HG02798 (cell line): ENCODE results near the gene ERGIC1.

Experiments used
- ATAC-seq: cut with Tn5 transposase; IDR thresholded peaks from one replicate; pipeline ENCODE4 v1.9.1; 2021; ENCODE audit warnings: mild to moderate bottlenecking; ENCODE audit not compliant: unreplicated experiment, poor library complexity

Gene ERGIC1

DNA sequence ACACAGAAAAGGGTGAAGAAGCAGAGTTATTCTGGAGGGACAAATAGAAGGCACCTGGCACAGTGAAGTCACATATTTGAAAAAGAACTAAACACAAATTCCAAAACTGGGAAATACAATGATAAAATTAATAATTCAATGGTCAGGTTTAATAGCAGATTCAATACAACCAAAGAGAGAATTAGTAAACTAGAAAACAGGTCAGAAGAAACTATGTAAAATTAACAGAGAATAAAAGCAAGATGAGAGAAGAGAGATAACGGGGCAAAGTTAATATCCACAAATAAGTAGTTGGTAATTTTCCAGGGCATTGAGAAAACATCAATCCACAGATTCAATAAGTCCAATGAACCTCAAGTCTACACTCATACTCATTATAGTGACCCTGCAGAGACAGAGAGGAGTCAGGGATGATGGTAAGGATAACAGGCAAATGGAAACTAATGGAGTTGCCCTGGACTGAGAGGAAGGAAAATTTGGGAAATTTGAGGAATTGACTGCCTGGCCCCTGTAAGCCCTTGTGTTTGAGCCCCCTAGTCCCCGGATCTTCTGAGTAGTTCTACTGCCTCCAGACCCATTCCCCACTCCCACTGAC lies 8.3 kb upstream of the ERGIC1 start:
- no peak for ATAC-seq

DNA sequence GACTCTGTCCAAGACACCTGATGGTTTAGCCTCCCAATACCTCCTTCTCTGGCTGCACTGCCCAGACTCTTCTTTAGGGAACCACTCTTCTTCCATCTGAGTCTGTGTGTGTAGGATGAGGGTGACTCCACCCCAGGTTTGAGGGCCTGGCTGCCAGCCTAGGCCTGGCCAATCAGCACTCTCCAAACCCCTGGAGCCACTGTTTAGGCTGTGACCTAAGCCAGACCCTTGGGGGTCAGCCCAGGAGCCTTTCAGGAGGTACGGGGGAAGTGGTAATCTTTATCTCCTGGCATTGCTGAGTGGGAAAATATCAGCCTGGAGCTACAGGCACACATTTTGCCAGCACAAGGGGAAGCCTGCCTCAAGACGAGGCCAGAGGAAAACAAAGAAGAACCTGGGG lies 6.2 kb upstream of the ERGIC1 start:
- ATAC-seq, result no peak

DNA sequence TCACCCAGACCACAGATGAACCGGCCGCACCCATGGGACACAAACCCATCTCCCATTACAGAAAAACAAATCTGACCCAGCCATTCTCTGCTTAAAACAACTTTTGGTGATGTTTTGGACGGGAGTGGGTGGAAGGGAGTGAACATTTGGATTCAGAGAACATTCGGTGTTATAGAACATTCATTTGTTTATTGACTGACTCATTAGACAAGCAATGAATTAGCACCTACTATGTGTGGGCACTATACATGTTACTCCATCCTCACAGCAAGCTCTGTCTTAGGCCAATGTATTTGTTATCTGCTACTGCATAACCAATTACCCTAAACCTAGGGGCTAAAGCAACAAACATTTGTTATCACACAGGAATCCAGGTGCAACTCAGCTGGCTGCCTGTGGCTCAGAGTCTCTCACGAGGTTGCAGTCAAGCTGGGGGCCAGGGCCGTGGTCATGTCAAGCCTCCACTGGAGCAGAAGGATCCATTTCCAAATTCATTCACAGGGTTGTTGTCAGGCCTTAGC lies 5.1 kb upstream of the ERGIC1 start:
- no peak for ATAC-seq

DNA sequence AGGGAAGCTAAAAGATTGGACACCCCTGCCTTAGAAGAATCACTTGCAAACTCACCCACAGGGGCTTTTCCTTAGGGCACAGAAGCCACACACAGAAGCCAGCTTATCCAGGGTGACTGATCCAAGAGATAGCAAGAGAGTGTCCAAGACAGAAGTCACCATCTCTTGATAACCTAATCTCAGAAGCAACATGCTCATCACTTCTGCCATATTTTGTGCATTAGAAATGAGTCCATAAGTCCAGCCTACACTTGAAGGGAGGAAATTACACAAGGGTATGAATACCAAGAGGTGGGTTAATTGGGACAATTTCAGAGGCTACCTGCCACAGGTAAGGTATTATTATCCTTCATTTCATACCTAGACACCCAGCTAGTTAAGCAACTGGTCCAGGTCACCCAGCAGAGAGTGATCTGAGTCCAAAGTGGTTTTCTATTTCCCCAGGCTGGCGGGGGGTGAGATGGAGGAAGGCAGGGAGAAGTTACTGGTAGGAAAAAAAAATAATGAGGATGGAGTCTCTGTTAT lies 3.7 kb upstream of the ERGIC1 start:
- ATAC-seq, result no peak

DNA sequence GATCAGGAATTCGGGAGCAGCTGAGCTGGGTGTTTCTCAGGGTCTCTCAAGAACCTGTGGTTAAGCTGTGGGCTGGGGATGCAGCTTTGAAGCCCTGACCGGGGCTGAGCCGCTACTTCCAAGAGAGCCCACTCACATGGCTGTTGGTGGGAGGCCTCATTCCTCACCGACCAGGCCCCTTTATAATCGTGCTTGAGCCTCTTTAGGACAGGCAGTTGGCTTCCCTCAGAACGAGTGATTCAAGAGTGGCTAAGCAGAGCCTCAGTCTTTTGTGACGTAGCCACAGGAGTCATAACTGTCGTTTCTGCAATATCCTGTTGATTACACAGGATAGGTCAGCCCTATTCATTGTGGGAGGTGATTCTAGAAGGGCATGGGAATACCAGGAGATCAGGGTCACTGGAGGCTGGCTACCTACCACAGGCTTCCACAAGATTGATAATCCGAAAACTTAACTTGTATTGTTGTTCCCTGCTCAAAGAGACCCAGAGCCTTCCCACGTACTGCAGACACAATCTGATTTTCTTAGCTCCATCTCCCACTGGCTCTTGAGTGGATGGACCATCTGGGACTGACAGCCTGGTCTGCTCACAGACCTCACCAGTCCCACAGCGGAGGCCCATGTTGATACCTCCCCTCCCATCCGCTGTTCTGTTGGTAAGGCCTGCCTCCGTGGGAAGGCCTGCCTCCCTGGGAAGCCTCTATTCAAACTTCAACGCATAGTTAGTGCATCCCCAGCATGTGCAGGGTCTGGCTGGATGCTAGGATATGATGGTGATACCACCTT lies 3.0 kb upstream of the ERGIC1 start:
- ATAC-seq, result no peak

DNA sequence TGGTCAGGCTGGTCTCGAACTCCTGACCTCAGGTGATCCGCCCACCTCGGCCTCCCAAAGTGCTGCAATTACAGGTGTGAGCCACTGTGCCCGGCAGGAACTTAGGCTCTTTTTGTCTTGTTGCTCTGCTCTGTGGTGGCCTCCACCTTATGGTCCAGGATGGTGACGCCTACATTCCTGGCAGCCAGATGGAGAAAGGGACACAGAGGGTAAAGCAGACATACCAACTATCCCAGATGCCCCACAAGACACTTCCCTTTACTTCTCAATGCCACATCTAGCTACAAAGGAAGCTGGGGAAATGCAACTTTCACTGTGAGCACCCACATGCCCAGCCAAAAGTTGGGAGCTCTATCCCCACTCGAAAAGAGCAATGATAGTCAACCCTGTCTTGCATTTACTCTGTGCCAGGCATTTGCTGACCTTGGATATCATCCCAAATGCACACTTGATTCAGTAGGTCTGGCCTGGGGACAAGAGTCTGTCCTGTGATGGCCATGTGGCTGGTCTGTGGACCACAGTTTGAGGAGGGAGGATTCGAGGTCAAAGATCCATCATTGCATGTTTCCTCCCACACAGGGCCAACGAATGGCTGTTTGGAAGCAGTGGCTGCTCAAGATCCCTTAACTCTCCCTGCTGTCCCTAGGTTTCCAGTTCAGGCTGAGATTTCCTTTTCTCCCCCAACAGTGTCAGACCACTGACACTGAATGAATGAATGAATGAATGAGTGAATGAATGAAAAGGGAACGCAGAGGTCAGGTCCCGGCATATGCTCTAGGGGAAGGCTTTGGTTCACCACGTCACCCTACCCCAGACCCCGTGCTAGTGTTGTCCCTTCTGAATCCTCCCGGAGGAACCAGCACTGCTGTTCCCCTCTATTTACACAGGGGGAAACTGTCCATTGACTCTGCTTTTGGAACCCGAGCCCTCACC lies 1.4 kb upstream of the ERGIC1 start:
- no peak for ATAC-seq

DNA sequence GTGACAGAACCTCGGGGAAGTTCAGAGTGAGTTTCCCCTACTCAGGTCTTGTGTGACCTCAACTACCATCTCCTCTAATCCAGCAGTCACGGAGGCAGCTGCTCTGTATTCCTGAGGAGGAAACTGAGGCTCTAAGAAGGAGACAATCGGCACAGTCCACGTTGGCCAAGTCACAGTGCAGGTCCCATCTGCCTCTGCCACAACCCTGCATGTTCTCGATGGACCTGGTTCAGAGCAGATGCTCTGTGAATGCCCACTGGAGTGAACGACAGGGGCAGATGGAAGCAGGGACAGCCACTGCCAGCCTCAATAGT lies 722 bp upstream of the ERGIC1 start:
- no peak for ATAC-seq

DNA sequence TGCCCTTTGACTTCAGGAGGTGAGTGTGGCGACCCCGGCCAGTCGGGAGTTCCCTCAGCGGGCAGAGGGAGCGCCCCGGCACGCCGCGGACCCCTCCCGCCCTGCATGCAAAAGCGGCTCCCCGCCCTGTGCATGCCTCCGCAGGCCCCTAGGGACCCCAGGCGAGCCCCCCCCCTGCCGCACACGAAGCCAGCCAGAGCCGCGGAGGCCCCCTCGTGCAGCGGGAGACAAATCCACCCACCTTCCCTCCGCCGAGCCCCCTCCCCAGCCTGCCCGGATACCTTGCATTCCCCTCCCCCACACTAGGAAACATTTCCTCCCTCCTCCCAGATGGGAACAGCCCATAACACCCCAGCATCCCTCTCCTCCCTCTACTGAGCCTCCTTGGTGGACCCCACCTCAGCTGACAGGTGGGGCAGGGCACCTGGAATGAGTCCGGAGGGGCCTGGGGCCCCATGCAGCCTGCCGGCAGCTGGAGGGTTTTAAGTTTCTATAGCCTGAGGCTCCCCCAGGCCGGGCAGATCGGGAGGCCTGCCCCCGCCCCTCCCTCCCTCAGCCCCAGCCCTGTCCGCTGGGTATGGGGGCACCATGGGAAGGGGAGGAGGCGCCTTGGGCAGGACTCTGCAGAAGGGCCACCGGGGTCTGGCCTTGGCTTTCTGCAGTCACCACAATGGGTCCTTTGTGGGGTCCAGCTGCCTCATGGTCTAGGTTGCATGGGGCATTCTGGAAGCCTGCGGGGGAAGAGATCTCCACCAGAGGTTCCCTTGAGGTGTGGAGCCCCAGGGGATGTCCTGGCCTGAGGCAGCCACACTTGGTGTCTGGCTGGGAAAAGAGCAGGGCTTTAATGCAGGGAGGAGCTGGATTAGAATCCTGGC lies 601 bp downstream of the ERGIC1 start:
- no peak for ATAC-seq

DNA sequence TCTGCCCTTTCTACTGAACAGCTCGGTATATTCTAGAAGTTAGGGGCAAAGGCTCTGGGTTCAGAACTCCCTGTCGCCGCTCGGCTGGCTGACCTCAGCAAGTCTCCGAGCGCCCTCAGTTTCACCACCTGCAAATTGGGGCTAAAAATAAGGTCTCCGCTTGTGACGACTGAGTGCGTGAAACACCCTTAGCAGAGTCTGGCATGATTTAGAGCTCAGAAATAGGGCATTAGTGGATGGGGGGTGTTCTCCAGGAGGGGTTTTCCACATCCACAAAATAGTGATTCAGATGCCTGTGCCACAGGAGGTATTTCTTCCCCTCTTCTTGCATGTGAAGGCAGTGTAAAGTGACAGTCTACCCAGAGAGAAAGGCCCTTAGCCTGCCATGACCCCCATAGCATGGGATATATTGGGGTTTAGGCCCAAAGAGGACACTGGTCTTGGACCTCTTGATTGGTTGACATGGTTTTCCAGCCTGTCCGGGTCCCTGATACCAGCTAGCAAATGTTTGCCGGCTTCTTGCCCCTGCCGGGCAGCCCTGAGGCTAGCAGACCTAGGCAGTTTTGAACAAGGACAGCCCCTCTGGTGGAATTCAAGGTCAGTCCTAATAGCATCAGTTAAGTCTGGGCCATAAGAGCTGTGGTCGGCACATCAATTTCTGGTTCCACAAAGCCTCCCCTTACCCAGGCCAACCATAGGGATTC lies 1.4 kb downstream of the ERGIC1 start:
- no peak for ATAC-seq

DNA sequence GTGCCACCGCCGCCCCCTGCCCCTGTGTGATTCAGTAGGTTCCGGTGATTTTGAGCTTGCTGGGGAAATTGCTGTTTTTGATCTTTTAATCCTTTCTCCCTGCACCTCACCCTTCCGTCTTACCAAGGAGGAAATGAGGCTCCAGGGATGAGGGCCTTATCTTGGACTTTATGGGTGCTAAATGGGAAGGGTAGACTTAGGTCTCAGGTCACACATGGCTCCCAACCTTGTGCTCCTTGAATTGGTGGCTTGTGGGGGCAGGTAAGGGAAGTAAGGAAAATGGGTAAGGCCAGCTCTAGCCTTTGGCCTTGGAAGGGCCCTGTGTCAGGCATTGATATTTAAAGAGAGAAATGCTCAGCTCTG lies 1.9 kb downstream of the ERGIC1 start:
- no peak for ATAC-seq

DNA sequence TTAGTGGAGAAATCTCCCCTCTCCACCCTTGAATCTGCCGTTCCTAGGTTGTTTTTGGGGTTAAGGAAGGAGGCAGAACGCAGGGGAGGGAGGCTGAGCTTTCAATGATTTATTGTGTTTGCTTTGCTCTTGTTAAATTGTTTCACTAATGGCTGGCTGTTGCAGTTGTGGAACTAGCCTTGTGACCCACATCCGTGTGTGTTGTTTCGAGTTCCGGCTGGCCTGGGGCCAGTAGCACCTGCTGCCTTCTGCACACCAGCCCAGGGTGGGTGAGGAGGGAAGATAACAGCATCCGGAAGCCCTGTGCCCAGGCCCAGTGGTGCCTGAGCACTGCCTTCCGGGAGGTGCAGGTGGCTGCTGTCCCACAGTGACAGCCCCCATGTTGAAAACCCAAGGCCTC lies 3.6 kb downstream of the ERGIC1 start:
- ATAC-seq, result peak; percentile 79

DNA sequence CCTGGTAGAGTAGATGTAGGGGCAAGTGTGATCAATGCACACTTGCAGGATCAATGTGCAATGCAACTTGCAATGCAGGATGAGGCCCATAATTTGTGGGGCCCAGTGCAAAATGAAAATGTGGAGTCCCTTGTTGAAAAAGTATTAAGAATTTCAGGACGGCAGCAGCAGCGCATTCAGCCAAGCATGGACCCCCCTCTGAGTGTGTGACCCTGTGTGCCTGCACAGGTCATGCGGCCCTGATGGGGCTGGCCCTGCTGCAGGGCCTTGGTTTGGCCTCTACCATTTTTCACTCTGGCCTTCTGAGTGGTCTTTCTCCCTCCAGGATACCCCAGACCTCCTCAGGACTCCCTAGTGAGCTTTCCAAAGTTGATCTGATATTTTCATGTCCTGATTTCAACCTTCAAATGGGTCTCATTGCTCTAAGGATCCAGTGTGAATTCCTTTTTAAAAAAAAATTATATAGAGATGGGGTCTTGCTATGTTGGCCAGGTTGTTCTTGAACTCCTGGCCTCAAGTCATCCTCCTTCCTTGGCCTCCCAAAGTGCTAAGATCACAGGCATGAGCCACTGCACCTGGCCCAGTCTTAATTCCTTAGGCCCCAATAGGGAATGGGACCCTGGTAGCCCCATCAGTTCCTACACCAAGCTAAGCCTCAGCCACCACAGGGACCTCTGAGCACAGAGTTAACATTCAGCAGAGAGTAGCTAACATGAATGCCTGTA lies 4.3 kb downstream of the ERGIC1 start:
- ATAC-seq, result no peak

DNA sequence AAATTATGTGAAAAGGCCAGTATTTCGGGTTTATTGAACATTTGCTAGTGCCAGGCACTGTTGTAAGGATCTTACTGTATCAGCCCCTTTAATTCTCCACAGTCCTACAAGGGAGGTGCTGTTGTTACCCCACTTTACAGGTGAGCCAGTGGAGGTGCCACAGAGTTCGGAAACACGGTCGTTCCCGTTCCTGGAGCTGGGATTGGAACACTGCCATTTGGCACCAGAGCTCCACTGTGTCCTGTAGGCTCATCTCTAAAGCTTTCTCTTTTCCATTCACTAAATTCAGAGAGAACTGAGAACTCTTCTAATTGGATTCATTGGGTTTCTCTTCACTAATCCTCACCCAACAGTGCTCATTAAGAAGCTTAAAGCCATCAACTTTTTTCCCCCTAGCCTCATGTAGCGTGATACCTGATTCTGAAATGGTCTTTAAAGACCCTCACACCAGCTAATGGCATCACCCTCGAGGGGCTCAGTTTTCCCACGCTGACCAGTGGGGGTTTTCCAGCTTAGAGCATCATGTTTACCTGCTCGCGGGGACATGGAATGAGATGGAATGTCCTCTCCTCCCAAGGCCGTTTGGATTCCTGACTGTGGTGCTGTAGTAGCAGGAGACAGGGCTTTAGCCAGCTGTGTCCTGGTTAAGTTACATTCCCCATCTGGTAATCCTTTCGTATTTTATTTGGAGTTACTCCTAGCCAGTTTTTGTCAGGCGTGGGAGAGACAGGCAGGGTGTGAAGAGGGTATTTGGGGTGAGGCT lies 5.8 kb downstream of the ERGIC1 start:
- ATAC-seq, result no peak

DNA sequence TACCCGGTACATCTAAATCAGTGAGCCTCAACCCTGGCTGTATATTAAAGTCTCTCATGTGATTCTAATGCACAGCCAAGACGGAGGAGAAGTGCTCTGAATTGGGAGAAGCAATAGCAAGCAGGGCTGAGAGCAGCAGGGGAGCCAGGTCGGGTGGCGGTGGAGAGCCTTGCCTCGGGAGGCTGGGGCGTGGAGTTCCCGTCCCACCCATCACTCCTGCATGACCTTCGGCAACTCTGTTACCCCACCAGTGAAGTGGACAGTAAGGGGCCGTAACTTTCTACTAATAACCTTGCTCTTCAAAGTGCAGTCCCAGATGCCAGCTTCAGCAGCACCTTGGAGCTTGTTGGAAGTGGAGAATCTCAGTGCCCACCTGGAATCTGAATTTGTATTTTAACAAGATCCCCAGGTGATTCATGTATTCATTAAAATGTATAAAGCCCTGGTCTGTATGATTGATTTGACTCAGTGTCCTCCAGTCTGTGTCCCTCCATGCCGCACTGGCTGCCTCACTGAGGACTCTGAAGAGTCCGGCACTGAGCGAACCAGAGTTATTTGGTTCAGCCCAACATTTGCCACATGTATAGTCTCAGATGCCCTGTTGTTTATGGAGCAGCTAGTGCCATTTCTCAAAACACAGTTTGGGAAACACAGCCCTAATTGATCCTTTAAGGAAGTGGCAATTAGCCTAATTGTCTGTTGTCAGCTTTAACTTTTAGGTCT lies 6.5 kb downstream of the ERGIC1 start:
- no peak for ATAC-seq

DNA sequence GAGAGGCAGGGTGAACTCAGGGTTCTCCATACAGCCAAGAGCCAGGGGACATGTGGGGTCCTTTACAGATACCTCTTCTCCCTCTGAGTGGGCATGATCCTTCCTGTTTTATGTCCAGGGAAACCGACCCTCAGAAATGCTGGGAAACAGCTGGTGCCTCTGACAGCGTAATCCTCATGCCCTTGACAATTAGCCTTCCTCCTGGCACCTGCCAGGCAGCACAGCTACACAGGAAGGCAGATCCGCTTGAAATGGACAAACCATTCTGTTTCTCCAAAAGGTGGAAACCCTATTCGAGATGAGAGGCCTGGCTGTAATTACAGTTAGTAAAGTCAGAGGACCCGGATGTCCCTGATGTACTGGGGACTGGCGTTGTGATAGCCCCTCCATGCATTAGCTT lies 7.2 kb downstream of the ERGIC1 start:
- ATAC-seq, result no peak

DNA sequence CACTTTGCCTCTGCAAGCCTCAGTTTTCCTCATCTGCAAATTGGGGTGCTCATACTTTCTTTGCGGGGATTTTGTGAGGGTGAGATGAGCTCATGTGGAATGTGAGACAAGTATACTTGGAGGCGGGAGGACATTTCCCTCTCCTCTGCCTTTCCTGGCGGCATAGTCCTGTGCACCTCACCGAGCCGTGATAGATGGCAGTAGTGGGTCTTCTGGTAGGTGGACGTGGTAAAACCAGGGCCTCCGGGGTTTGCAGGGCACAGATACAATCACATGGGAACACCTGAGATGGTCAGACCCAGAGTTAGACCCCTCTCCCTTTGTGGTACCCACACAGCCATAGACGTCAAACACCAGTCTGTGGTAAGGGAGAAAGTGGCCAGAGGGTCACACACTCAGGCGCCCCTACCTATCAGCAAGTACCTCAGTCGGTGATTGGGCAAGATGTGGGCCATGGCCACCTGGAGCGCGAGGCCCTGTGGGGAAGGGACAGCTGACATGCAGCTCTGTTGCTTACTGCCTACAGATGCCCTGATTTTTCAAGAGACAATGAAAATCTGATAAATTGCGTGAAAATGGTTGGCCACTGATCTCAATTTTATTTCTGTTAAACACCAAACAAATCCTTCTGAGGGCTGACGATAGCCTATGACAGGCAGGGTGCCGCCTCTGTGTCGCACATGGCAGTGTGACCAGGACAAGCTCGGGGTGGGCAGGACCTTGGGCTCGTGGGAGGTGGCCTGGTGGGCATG lies 9.9 kb downstream of the ERGIC1 start:
- ATAC-seq, result no peak

DNA sequence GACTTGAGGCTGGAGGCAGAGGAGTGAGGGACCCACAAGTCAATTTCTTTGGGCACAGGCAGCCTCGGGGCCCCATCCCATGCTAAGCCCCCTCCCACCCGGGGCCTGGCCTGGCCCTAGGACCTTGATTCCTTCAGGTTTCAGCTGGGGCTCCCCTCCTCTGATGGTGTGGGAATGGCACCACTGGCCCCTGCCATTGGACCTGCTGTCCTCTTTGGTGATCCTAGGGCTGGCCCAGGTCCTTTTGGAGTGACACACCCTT lies 10.5 kb downstream of the ERGIC1 start:
- ATAC-seq, result no peak
